ENCODE data around the gene TMA7. TPM values are rescaled to one million over a fixed set of nuclear protein-coding genes. Genes with fewer than 3 reads are reported as not detected.

TMA7 gene
- total and polyA plus RNA-seq, 2 of the 13 experiments (the other 11 are each of a cell fraction or from before 2014, with no cell fraction given) = 100 to 486 TPM

GRCh38 chr3:48435774-48436476, 4.1 kb upstream of the TMA7 start (continued):
- TF ChIP-seq GFI1 (CRISPR knock-in tag; IDR thresholded peaks at IDR 0.05; ENCODE audit: borderline replicate concordance) = no peak
- TF ChIP-seq MED1 (CRISPR knock-in tag; IDR thresholded peaks at IDR 0.05) = peak; percentile 54; the same call in 1 of the 2 replicates
- peak; percentile 38; the same call in 1 of the 2 replicates for TF ChIP-seq ELF1 (CRISPR knock-in tag; IDR thresholded peaks at IDR 0.05)
- peak; percentile 53; the same call in 1 of the 2 replicates for TF ChIP-seq ZNF230 (CRISPR knock-in tag; IDR thresholded peaks at IDR 0.05)
- peak; percentile 35; the same call in 1 of the 2 replicates for TF ChIP-seq ISL2 (CRISPR knock-in tag; IDR thresholded peaks at IDR 0.05)
- no peak for TF ChIP-seq GRHL1 (CRISPR knock-in tag; conservative IDR thresholded peaks at IDR 0.05)
- no peak for TF ChIP-seq TBL1XR1 (IDR thresholded peaks at IDR 0.05; ENCODE audit: borderline replicate concordance, low read length, partially characterized antibody)
- TF ChIP-seq NFKBIZ (CRISPR knock-in tag; IDR thresholded peaks at IDR 0.05) = no peak
- no peak for TF ChIP-seq PHB2 (IDR thresholded peaks at IDR 0.05; ENCODE audit: partially characterized antibody)
- TF ChIP-seq YY1 (IDR thresholded peaks at IDR 0.05; ENCODE audit: insufficient read depth, insufficient replicate concordance, low read depth, low read length) = peak; percentile 71
- TF ChIP-seq, protein P1, sequence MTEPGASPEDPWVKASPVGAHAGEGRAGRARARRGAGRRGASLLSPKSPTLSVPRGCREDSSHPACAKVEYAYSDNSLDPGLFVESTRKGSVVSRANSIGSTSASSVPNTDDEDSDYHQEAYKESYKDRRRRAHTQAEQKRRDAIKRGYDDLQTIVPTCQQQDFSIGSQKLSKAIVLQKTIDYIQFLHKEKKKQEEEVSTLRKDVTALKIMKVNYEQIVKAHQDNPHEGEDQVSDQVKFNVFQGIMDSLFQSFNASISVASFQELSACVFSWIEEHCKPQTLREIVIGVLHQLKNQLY (CRISPR knock-in tag; IDR thresholded peaks at IDR 0.05) = no peak
- no peak for TF ChIP-seq ZNF296 (CRISPR knock-in tag; conservative IDR thresholded peaks at IDR 0.05)
- no peak for TF ChIP-seq NFE2L1 (CRISPR knock-in tag; IDR thresholded peaks at IDR 0.05; ENCODE audit: borderline replicate concordance)
- no peak for TF ChIP-seq PAX8 (CRISPR knock-in tag; IDR thresholded peaks at IDR 0.05; ENCODE audit: borderline replicate concordance)
- TF ChIP-seq ZNF891 (CRISPR knock-in tag; IDR thresholded peaks at IDR 0.05) = no peak
- peak; percentile 43; the same call in 1 of the 2 replicates for TF ChIP-seq REPIN1 (CRISPR knock-in tag; IDR thresholded peaks at IDR 0.05; ENCODE audit: borderline replicate concordance, low read depth)
- no peak for TF ChIP-seq NFIC (IDR thresholded peaks at IDR 0.05; ENCODE audit: low read length)
- peak; percentile 61; the same call in 1 of the 2 replicates for TF ChIP-seq RCOR2 (CRISPR knock-in tag; IDR thresholded peaks at IDR 0.05)
- TF ChIP-seq FOXK1 (CRISPR knock-in tag; IDR thresholded peaks at IDR 0.05; ENCODE audit: borderline replicate concordance, low read depth) = no peak; the same call in 1 of the 2 replicates
- no peak for TF ChIP-seq BCL6 (CRISPR knock-in tag; IDR thresholded peaks at IDR 0.05)
- TF ChIP-seq MEF2D (CRISPR knock-in tag; IDR thresholded peaks at IDR 0.05) = 0 out of 2 replicates have a peak, but pooled peaks have one; percentile 53
- TF ChIP-seq, protein P2, sequence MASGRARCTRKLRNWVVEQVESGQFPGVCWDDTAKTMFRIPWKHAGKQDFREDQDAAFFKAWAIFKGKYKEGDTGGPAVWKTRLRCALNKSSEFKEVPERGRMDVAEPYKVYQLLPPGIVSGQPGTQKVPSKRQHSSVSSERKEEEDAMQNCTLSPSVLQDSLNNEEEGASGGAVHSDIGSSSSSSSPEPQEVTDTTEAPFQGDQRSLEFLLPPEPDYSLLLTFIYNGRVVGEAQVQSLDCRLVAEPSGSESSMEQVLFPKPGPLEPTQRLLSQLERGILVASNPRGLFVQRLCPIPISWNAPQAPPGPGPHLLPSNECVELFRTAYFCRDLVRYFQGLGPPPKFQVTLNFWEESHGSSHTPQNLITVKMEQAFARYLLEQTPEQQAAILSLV (CRISPR knock-in tag; IDR thresholded peaks at IDR 0.05; ENCODE audit: borderline replicate concordance) = peak; percentile 40; the same call in 1 of the 2 replicates
- TF ChIP-seq ZFP62 (CRISPR knock-in tag; IDR thresholded peaks at IDR 0.05) = no peak
- no peak for TF ChIP-seq PHF5A (CRISPR knock-in tag; IDR thresholded peaks at IDR 0.05; ENCODE audit: low read depth, unreplicated experiment)
- no peak for TF ChIP-seq ZSCAN31 (CRISPR knock-in tag; IDR thresholded peaks at IDR 0.05; ENCODE audit: low read depth)
- no peak for TF ChIP-seq NONO (IDR thresholded peaks at IDR 0.05)
- TF ChIP-seq NONO (CRISPR knock-in tag; conservative IDR thresholded peaks at IDR 0.05) = peak; percentile 67; the same call in 1 of the 2 replicates
